GM12892 (cell line): ENCODE data around the gene SLC39A11.

Experiments used
- POLR2A ChIP-seq: IDR thresholded peaks from 2 replicates; pipeline ENCODE4 v1.6.1; 2011; ENCODE audit warnings: low read depth, low read length, control low read depth
- POLR2AphosphoS5 ChIP-seq: IDR thresholded peaks from 2 replicates; pipeline ENCODE4 v1.6.1; 2011; ENCODE audit warnings: low read depth, low read length, control low read depth

- no peak for TF ChIP-seq POLR2AphosphoS5
- no peak for TF ChIP-seq POLR2A
Measured at GRCh38 chr17:73140566-73140965, 48.1 kb upstream of the SLC39A11 start.
